Pancreas (tissue), 10 donors: ENCODE measurements around the gene PTPRCAP. TPM values are rescaled to one million over a fixed set of nuclear protein-coding genes. Genes with fewer than 3 reads are reported as not detected.

Source experiments
- ATAC-seq, 4 donors: fragments of 200-7000 bp; cut with Tn5 transposase; one replicate each; pipeline versions ENCODE4 v1.8.0 to v1.9.1; 2020; ENCODE audit warnings: mild to moderate bottlenecking in 4 of 4, moderate library complexity in 4 of 4
- DNase-seq, 6 donors: peaks; one replicate each; pipeline ENCODE4 v3.0.0-alpha.2; 2020
- FAIRE-seq: peaks from 2 replicates; lab custom pipeline; 2012; peaks lifted over from hg19 to GRCh38; lab: Jason Lieb, UNC
- H3K27ac ChIP-seq, 4 donors: fragments of 200-600 bp; sonication (generic); 1 replicate in 3 of 4; 2 replicates in 1 of 4; pipeline versions ENCODE4 v1.5.0 to v1.8.0; 2020
- H3K27me3 ChIP-seq, 4 donors: fragments of 200-600 bp; one replicate each; pipeline ENCODE4 v1.8.0; 2021
- H3K36me3 ChIP-seq, 3 donors: fragments of 200-600 bp; sonication (generic) in 1 of 3; one replicate each; pipeline versions ENCODE4 v1.5.0 to v1.8.0; 2020 to 2021
- H3K4me1 ChIP-seq, 3 donors: fragments of 200-600 bp; one replicate each; pipeline ENCODE4 v1.8.0; 2021
- H3K4me3 ChIP-seq, 4 donors: fragments of 200-600 bp; sonication (generic) in 2 of 4; one replicate each; pipeline versions ENCODE4 v1.5.0 to v1.8.0; 2020 to 2021
- H3K9me3 ChIP-seq, 4 donors: fragments of 200-600 bp; one replicate each; pipeline ENCODE4 v1.8.0; 2021
- WGBS, 2 donors: extraction: QIAGEN DNeasy Blood & Tissue Kit; methylation state at CpG; one replicate each; pipeline ENCODE4 v1.1.7; 2013; 5-methylcytosine and 5-hydroxymethylcytosine counted together
- intact Hi-C, 3 donors: fragments of 100-400 bp; cut with DNase I; formaldehyde crosslinking; loops; one replicate each; pipeline versions ENCODE4 v1.11.1 to v1.14.2; 2022
- polyA plus RNA-seq, 2 donors: library from polyadenylated mRNA; stranded (reverse); fragments of 200-250 nt; gene quantifications; one replicate each; pipeline ENCODE4 v1.2.3, GENCODE V29; 2013
- total RNA-seq, 6 donors: library from RNA; stranded (reverse); fragmentation: NEBNext Ultra II Directional in 4 of 6; extraction: Animal tissue kit (Norgen Biotek cat#: 25700) in 4 of 6; gene quantifications; one replicate each; pipeline versions ENCODE4 v1.2.1 to v1.2.4, GENCODE V29; 2021 to 2023
- TF ChIP-seq, protein P1 (sequence below), 4 donors: fragments of 200-600 bp; sonication (generic) in 3 of 4; IDR thresholded peaks; one replicate each; pipeline versions ENCODE4 v1.5.0 to v1.8.0; 2021; ENCODE audit warnings: antibody characterized with exemption in 4 of 4
- donor health status: healthy with polysubstance abuse.
- donor health status: DM: no; HTN: no; CAD: no; lungs with moderate emphysema.
- donor health status: DM: no; HTN: no; CAD: no.
- donor health status: control.
- donor health status: control.
- donor health status: Bipolar disorder and iron deficiency.
- donor health status: DM: yes; HTN: yes; CAD: no.
- donor health status: DM: no; HTN: no; CAD: no.
- donor health status: DM: no; HTN: no; CAD: no.
- donor health status: DM: yes; HTN: yes; CAD: no.

The PTPRCAP gene
- total and polyA plus RNA-seq, 8 donors: 0.63 to 13.1 (median 2.2) TPM

DNA sequence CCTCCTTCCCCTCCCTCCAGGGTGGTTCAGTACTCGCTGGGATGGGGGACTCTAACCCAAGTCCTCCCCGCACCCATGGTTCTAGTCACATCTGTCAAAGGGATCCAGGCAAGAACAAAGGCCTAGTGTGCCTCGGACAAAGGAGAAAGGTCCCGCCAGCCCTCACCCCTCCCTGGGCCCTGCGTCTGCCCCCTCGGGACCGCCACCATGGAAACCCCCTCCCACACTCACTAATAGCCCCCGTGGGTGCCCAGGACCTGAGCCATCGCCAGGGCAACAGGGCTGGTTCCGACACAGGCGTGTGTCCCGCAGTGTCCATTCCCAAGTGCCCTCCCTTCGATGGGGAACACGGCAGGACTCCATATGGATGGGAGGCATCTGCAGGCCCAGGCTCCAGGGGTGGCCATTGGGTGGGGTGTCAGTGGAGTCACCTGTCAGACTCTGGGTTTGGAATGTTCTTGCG, 27.1 kb downstream of the PTPRCAP start:
- Histone ChIP-seq H3K4me3 (no peak overlapping the region), H3K9me3 (no peaks in the 10 kb centered on the region), H3K4me1 (peaks cover 0 to 2% (median 0%) of the 10 kb centered on the region in 3 donors), H3K27me3 (no peaks in the 10 kb centered on the region), H3K27ac (no peak overlapping the region), H3K36me3 (no peaks in the 10 kb centered on the region)
- FAIRE-seq (no peak), ATAC-seq (no peak), DNase-seq (peak in 1 of 6 donors; percentile 70)
- intact Hi-C loops: loop anchor here in 1 of 3 donors (10.0 kb wide), 1 partner anchor 94 kb away; the partner anchor contains the start of genes CDK2AP2 and PITPNM1
- TF ChIP-seq, protein P1, sequence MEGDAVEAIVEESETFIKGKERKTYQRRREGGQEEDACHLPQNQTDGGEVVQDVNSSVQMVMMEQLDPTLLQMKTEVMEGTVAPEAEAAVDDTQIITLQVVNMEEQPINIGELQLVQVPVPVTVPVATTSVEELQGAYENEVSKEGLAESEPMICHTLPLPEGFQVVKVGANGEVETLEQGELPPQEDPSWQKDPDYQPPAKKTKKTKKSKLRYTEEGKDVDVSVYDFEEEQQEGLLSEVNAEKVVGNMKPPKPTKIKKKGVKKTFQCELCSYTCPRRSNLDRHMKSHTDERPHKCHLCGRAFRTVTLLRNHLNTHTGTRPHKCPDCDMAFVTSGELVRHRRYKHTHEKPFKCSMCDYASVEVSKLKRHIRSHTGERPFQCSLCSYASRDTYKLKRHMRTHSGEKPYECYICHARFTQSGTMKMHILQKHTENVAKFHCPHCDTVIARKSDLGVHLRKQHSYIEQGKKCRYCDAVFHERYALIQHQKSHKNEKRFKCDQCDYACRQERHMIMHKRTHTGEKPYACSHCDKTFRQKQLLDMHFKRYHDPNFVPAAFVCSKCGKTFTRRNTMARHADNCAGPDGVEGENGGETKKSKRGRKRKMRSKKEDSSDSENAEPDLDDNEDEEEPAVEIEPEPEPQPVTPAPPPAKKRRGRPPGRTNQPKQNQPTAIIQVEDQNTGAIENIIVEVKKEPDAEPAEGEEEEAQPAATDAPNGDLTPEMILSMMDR (IDR thresholded peaks at IDR 0.05): no peak
- WGBS, 2 donors: 43 to 52% methylated on average over 13 to 15 of the region's 15 CpGs

DNA sequence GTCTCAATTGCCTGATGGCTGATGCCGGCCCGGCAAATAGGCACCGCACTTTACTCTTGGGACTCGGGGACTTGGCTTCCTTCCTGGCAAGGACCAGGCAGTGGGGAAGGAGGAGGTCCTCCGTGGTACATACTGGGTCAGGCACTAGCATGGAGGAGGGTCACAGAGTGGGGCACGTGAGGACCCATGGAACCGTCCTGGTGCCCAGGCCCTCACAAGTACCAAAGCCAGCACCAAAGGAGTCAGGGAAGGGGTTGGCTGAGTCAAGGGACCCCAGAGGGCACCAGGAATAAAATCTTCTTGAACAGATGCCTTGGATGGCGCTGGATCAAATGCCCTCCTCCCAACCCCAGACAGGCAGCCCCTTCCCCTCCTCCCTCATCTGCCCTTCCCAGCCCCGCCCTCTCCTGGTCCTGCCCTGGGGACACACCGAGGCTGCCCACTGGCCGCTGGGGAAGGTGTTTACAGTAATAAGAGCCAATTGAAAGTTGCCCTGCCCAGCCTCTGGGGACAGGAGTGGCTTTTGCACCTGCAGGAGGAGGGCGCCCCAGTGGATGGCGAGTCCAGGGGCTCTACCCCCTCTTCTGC, 27.6 kb downstream of the PTPRCAP start:
- TF ChIP-seq, protein P1 (IDR thresholded peaks at IDR 0.05): no peak
- H3K4me1 ChIP-seq: no peaks in the 10 kb centered on the region
- 22 to 24% methylated on average over 11 to 13 of the region's 13 CpGs for WGBS, 2 donors
- H3K27ac ChIP-seq: no peak overlapping the region
- no peaks in the 10 kb centered on the region for H3K9me3 ChIP-seq
- intact Hi-C loops: loop anchor here in 1 of 3 donors (10.0 kb wide), 1 partner anchor 95 kb away; the partner anchor contains the start of genes CDK2AP2 and PITPNM1
- DNase-seq (peak in 4 of 6 donors; percentile 61 to 85 (median 72)), ATAC-seq (peak; percentile 59 to 86 (median 64)), FAIRE-seq (no peak)
- no peaks in the 10 kb centered on the region for H3K36me3 ChIP-seq
- H3K27me3 ChIP-seq: no peaks in the 10 kb centered on the region
- no peak overlapping the region for H3K4me3 ChIP-seq

- no peaks in the 10 kb centered on the region for H3K4me1 ChIP-seq
- H3K36me3 ChIP-seq: no peaks in the 10 kb centered on the region
- no peaks in the 10 kb centered on the region for H3K27me3 ChIP-seq
- intact Hi-C loops: no loop called here
- ATAC-seq (no peak), DNase-seq (peak in 1 of 6 donors; percentile 72), FAIRE-seq (no peak)
- 51 to 69% methylated on average over 17 to 24 of the region's 24 CpGs for WGBS, 2 donors
- no peaks in the 10 kb centered on the region for H3K9me3 ChIP-seq
- no peak overlapping the region for H3K27ac ChIP-seq
- H3K4me3 ChIP-seq: no peak overlapping the region
- TF ChIP-seq, protein P1 (IDR thresholded peaks at IDR 0.05): no peak
These were observed 28.2 kb downstream of the PTPRCAP start for GRCh38 chr11:67409261-67409666.

GRCh38 chr11:67408437-67409200, 28.9 kb downstream of the PTPRCAP start:
- Histone ChIP-seq H3K4me3 (no peak overlapping the region), H3K36me3 (no peaks in the 10 kb centered on the region), H3K4me1 (no peaks in the 10 kb centered on the region), H3K27me3 (no peaks in the 10 kb centered on the region), H3K9me3 (no peaks in the 10 kb centered on the region), H3K27ac (no peak overlapping the region)
- 60 to 71% methylated on average over 18 of the region's 18 CpGs for WGBS, 2 donors
- peak in 1 of 6 donors; percentile 73 for DNase-seq
- FAIRE-seq: no peak
- no peak for ATAC-seq
- intact Hi-C loops: no loop called here
- TF ChIP-seq, protein P1 (IDR thresholded peaks at IDR 0.05): no peak
